CD4-positive, alpha-beta T cell (primary cell): Measurements from ENCODE around the gene ATP11A. TPM values are rescaled to one million over a fixed set of nuclear protein-coding genes. Genes with fewer than 3 reads are reported as not detected.
A peak's percentile ranks its signal among the peaks of the same experiment; 100 is the strongest.

Source experiments
- ATAC-seq: fragments of 200-7000 bp; cut with Tn5 transposase; one replicate; pipeline ENCODE4 v1.10.0; 2022; ENCODE audit warnings: mild to moderate bottlenecking; ENCODE audit not compliant: poor library complexity
- CTCF ChIA-PET: fragments of 350-600 bp; sonication (Branson Sonifier 250); formaldehyde crosslinking; loops from one replicate; lab custom pipeline; 2021; ENCODE audit warnings: antibody characterized with exemption, inconsistent platforms; lab: Charles Lee
- POLR2A ChIA-PET: fragments of 350-600 bp; sonication (Branson Sonifier 250); formaldehyde crosslinking; loops from one replicate; lab custom pipeline; 2021; ENCODE audit warnings: antibody characterized with exemption, inconsistent platforms; lab: Charles Lee
- DNase-seq, 14 experiments: peaks; one replicate each; pipeline ENCODE4 v3.0.0-alpha.2; 2013 to 2020; ENCODE audit warnings: mixed read lengths in 2 of 14
- H3K27ac ChIP-seq, 2 donors: one replicate each; pipeline versions ENCODE4 v1.5.1 to v1.7.0; 2013; ENCODE audit warnings: low read length in 2 of 2, low read depth in 1 of 2, mild to moderate bottlenecking in 1 of 2
- H3K27me3 ChIP-seq, 2 experiments: 1 replicate in 1 of 2; 2 replicates in 1 of 2; pipeline versions ENCODE4 v1.6.1 to v1.7.0; 2013; ENCODE audit warnings: low read length in 2 of 2, control low read depth in 1 of 2, mild to moderate bottlenecking in 1 of 2, moderate library complexity in 1 of 2; ENCODE audit not compliant: insufficient read depth in 2 of 2, control insufficient read depth in 1 of 2
- H3K36me3 ChIP-seq: one replicate; pipeline ENCODE4 v1.6.1; 2013; ENCODE audit warnings: low read length, control low read depth; ENCODE audit not compliant: insufficient read depth
- H3K4me1 ChIP-seq: one replicate; pipeline ENCODE4 v1.6.1; 2013; ENCODE audit warnings: low read length, control low read depth; ENCODE audit not compliant: insufficient read depth
- H3K4me3 ChIP-seq: one replicate; pipeline ENCODE4 v1.5.1; 2013; ENCODE audit warnings: mild to moderate bottlenecking, low read length, moderate library complexity
- H3K9me3 ChIP-seq, 2 experiments: 1 replicate in 1 of 2; 2 replicates in 1 of 2; pipeline versions ENCODE4 v1.6.1 to v1.7.0; 2013; ENCODE audit warnings: low read length in 2 of 2, mild to moderate bottlenecking in 2 of 2, control low read depth in 1 of 2, moderate library complexity in 1 of 2; ENCODE audit not compliant: control insufficient read depth in 1 of 2, insufficient read depth in 1 of 2
- H3K27ac Mint-ChIP-seq: one replicate; pipeline ENCODE4 v1.8.0; 2020; ENCODE audit warnings: mixed read lengths
- H3K27me3 Mint-ChIP-seq: one replicate; pipeline ENCODE4 v1.8.0; 2021; ENCODE audit warnings: mixed read lengths
- H3K36me3 Mint-ChIP-seq: one replicate; pipeline ENCODE4 v1.8.0; 2021; ENCODE audit warnings: low read depth, mixed read lengths
- H3K4me1 Mint-ChIP-seq: one replicate; pipeline ENCODE4 v1.8.0; 2021; ENCODE audit warnings: low read depth, mixed read lengths
- H3K4me3 Mint-ChIP-seq: one replicate; pipeline ENCODE4 v1.8.0; 2020; ENCODE audit warnings: mild to moderate bottlenecking, mixed read lengths
- H3K9me3 Mint-ChIP-seq: one replicate; pipeline ENCODE4 v1.8.0; 2020; ENCODE audit warnings: mixed read lengths
- CTCF ChIP-seq: fragments of 200-600 bp; IDR thresholded peaks from one replicate; pipeline ENCODE4 v1.8.0; 2022; ENCODE audit warnings: antibody characterized with exemption, mild to moderate bottlenecking
- intact Hi-C, 2 experiments: fragments of 100-400 bp; cut with DNase I in 1 of 2; cut with micrococcal nuclease in 1 of 2; formaldehyde crosslinking; loops; one replicate each; pipeline versions ENCODE4 v1.15.1 to v1.9.0; 2023 to 2025; cut with DNase I, micrococcal nuclease
- total RNA-seq, 174 experiments: library from RNA in 2 of 174; stranded (reverse) in 2 of 174; gene quantifications; one replicate each; pipeline ENCODE4 v1.2.3 and lab custom pipeline; 2021 to 2026

The ATP11A gene
- total RNA-seq, 2 experiments from 2014 or later, result 56.7 to 66.8 TPM

- H3K4me1 ChIP-seq, result peaks cover 7% of the 10 kb centered on the region
- intact Hi-C loops, result no loop called here
- H3K36me3 ChIP-seq, result peaks cover 3% of the 10 kb centered on the region
- no peak overlapping the region for H3K27ac ChIP-seq
- no peak for TF ChIP-seq CTCF
- DNase-seq (peak in 1 of 14 experiments; percentile 8), ATAC-seq (no peak)
- H3K4me3 ChIP-seq, result no peak overlapping the region
- H3K4me1 Mint-ChIP-seq, result peaks cover 35% of the 10 kb centered on the region
- POLR2A ChIA-PET, result no interaction called here
- peaks cover 0 to 5% of the 10 kb centered on the region in 2 experiments for H3K9me3 ChIP-seq
- H3K27ac Mint-ChIP-seq, result no peak overlapping the region
- H3K4me3 Mint-ChIP-seq, result no peak overlapping the region
- H3K36me3 Mint-ChIP-seq, result peaks cover 15% of the 10 kb centered on the region
- H3K27me3 ChIP-seq, result no peaks in the 10 kb centered on the region
- CTCF ChIA-PET, result no interaction called here
- no peaks in the 10 kb centered on the region for H3K9me3 Mint-ChIP-seq
- no peaks in the 10 kb centered on the region for H3K27me3 Mint-ChIP-seq
Measured at GRCh38 chr13:112715715-112716460, 26.1 kb downstream of the ATP11A start.

GRCh38 chr13:112716461-112716820 is 26.6 kb downstream of the ATP11A start:
- Mint-ChIP-seq H3K36me3 (peaks cover 15% of the 10 kb centered on the region), H3K27ac (no peak overlapping the region), H3K27me3 (no peaks in the 10 kb centered on the region), H3K4me3 (no peak overlapping the region), H3K9me3 (no peaks in the 10 kb centered on the region), H3K4me1 (peaks cover 40% of the 10 kb centered on the region)
- Histone ChIP-seq H3K36me3 (peaks cover 3% of the 10 kb centered on the region), H3K4me3 (no peak overlapping the region), H3K4me1 (peaks cover 6% of the 10 kb centered on the region), H3K27ac (no peak overlapping the region), H3K27me3 (no peaks in the 10 kb centered on the region), H3K9me3 (peaks cover 0 to 5% of the 10 kb centered on the region in 2 experiments)
- POLR2A ChIA-PET, result no interaction called here
- intact Hi-C loops, result no loop called here
- ATAC-seq (no peak), DNase-seq (peak in 1 of 14 experiments; percentile 30)
- CTCF ChIA-PET, result no interaction called here
- TF ChIP-seq CTCF, result no peak

- intact Hi-C loops, result no loop called here
- peak in 1 of 14 experiments; percentile 11 for DNase-seq
- Mint-ChIP-seq H3K9me3 (no peaks in the 10 kb centered on the region), H3K4me3 (no peak overlapping the region), H3K4me1 (peaks cover 41% of the 10 kb centered on the region), H3K36me3 (peaks cover 15% of the 10 kb centered on the region), H3K27me3 (no peaks in the 10 kb centered on the region), H3K27ac (no peak overlapping the region)
- H3K4me3 ChIP-seq, result no peak overlapping the region
- ChIA-PET POLR2A (no interaction called here), CTCF (no interaction called here)
- ATAC-seq, result no peak
- peaks cover under 1% of the 10 kb centered on the region for H3K4me1 ChIP-seq
- H3K9me3 ChIP-seq, result peaks cover 0 to 5% of the 10 kb centered on the region in 2 experiments
- H3K36me3 ChIP-seq, result peaks cover 3% of the 10 kb centered on the region
- no peaks in the 10 kb centered on the region for H3K27me3 ChIP-seq
- H3K27ac ChIP-seq, result no peak overlapping the region
- no peak for TF ChIP-seq CTCF
Measured at GRCh38 chr13:112716841-112717520, 27.1 kb downstream of the ATP11A start.
